Left ventricle myocardium superior (tissue), 1 donor: ENCODE data around the gene EXTL1. TPM values are rescaled to one million over a fixed set of nuclear protein-coding genes. Genes with fewer than 3 reads are reported as not detected.

Source experiments
- ATAC-seq: fragments of 200-7000 bp; cut with Tn5 transposase; one replicate; pipeline ENCODE4 v1.9.1; 2020; ENCODE audit warnings: mild to moderate bottlenecking, moderate library complexity
- DNase-seq: peaks from one replicate; pipeline ENCODE4 v3.0.0-alpha.2; 2020
- intact Hi-C: fragments of 100-400 bp; cut with micrococcal nuclease; formaldehyde crosslinking; loops from one replicate; pipeline ENCODE4 v1.11.0; 2022
- total RNA-seq: library from RNA; stranded (reverse); fragmentation: NEBNext Ultra II Directional; extraction: Animal tissue kit (Norgen Biotek cat#: 25700); gene quantifications from one replicate; pipeline ENCODE4 v1.2.1, GENCODE V29; 2021
- donor health status: DM: no; HTN: yes; CAD: no; lungs with severe emphysema.

The EXTL1 gene
- total RNA-seq, 1 donor from 2014 or later, result 15.8 TPM

GRCh38 chr1:26081267-26082019 lies 59.9 kb downstream of the EXTL1 start:
- intact Hi-C loops, result no loop called here
- ATAC-seq (peak; percentile 53), DNase-seq (peak; percentile 78)

- intact Hi-C loops, result no loop called here
- DNase-seq (no peak), ATAC-seq (no peak)
These were observed 60.4 kb downstream of the EXTL1 start for GRCh38 chr1:26082020-26082350.

- ATAC-seq, result peak; percentile 87
- intact Hi-C loops, result no loop called here
- DNase-seq, result no peak
These were observed 61.6 kb downstream of the EXTL1 start for GRCh38 chr1:26083208-26083607.

- ATAC-seq (peak; percentile 83), DNase-seq (peak; percentile 62)
- intact Hi-C loops, result no loop called here
These were observed 62.6 kb downstream of the EXTL1 start for GRCh38 chr1:26084091-26084561.

- ATAC-seq (no peak), DNase-seq (no peak)
- intact Hi-C loops, result no loop called here
These were observed 63.3 kb downstream of the EXTL1 start for GRCh38 chr1:26084844-26085243.

Other genes with a start within 250 kb of the EXTL1 start
- 46.3 TPM for gene SELENON, start 221.6 kb upstream of the EXTL1 start, total RNA-seq
- gene MTFR1L, start 201.8 kb upstream of the EXTL1 start, total RNA-seq, result 227 TPM
- gene AUNIP, start 162.3 kb upstream of the EXTL1 start, total RNA-seq, result not detected
- 2.0 TPM for gene PAQR7, start 146.1 kb upstream of the EXTL1 start, total RNA-seq
- gene STMN1, start 115.4 kb upstream of the EXTL1 start, total RNA-seq, result 21.4 TPM
- 9.8 TPM for gene PAFAH2, start 23.7 kb upstream of the EXTL1 start, total RNA-seq
- gene SLC30A2, start 24.3 kb downstream of the EXTL1 start, total RNA-seq, result 6.4 TPM
- 207 TPM for gene TRIM63, start 45.9 kb downstream of the EXTL1 start, total RNA-seq
- 7.0 TPM for gene PDIK1L, start 90.0 kb downstream of the EXTL1 start, total RNA-seq
- gene FAM110D, start 137.3 kb downstream of the EXTL1 start, total RNA-seq, result 4.5 TPM
- gene C1orf232, start 147.2 kb downstream of the EXTL1 start, total RNA-seq, result not detected
- gene ZNF593, start 148.1 kb downstream of the EXTL1 start, total RNA-seq, result 11.6 TPM
- gene ZNF593OS, start 150.1 kb downstream of the EXTL1 start, total RNA-seq, result not detected
- gene CNKSR1, start 155.7 kb downstream of the EXTL1 start, total RNA-seq, result 1.7 TPM
- not detected for gene CATSPER4, start 168.8 kb downstream of the EXTL1 start, total RNA-seq
- 91.1 TPM for gene CEP85, start 212.4 kb downstream of the EXTL1 start, total RNA-seq